ENCODE measurements around the gene TRNP1. TPM values are rescaled to one million over a fixed set of nuclear protein-coding genes. Genes with fewer than 3 reads are reported as not detected.

Gene TRNP1
- polyA plus RNA-seq, 2 donors = 84.9 to 158 TPM

DNA sequence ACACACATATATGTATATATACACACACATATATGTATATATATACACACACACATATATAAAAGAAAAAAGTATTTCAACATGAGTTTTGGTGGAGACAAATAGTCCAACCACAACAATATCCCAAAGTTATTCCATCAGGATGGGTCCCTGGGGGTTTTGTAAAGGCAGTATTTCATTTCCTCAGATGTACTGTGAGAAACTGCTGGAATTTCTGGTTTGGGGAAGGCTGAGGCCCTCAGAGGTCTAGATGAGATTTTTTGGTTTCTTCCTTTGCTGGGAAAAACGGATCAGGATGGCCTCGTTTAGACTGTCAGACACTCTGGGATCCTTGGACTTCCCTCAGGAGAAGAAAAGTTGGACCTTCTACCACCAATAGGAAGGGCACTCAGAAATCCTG lies 55.6 kb downstream of the TRNP1 start:
- no peak overlapping the region for H3K27ac ChIP-seq (ENCODE audit: low read depth in 2 of 2, low read length in 1 of 2)
- WGBS, 2 donors = 72 to 76% methylated on average over 2 of the region's 2 CpGs
- H3K4me1 ChIP-seq (ENCODE audit: control insufficient read depth in 2 of 2, insufficient read depth in 2 of 2, low read length in 1 of 2) = peaks cover 2 to 3% of the 10 kb centered on the region in 2 donors
- no peak overlapping the region for H3K4me3 ChIP-seq (ENCODE audit: low read depth in 1 of 2, low read length in 2 of 2)
- H3K27me3 ChIP-seq (ENCODE audit: control insufficient read depth in 1 of 2, insufficient read depth in 2 of 2, low read length in 2 of 2) = no peaks in the 10 kb centered on the region
- no peaks in the 10 kb centered on the region for H3K9me3 ChIP-seq (ENCODE audit: control insufficient read depth in 2 of 2, insufficient read depth in 1 of 2, low read depth in 1 of 2, low read length in 1 of 2)
- no peaks in the 10 kb centered on the region for H3K36me3 ChIP-seq (ENCODE audit: control insufficient read depth in 2 of 2, insufficient read depth in 2 of 2, low read length in 1 of 2)

DNA sequence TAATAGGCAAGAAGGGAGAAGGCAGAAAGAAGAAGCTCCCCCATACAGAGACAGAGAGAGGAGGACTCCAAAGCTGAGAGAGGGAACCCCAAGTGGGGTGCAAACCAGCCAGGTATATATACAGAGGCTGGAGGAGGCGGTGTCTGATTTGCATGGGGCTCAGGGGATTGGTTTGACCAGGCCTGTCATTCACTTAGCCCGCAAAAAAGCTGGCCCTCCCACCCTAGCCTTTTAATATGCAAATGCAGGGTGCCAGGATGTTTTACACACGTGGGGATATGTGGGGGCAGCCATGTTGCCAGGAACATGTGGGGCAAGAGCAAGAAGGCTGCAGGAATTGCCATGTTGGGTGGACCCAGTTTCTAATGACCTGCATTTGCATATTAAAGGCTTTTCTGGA lies 56.1 kb downstream of the TRNP1 start:
- Histone ChIP-seq H3K9me3 (ENCODE audit: control insufficient read depth in 2 of 2, insufficient read depth in 1 of 2, low read depth in 1 of 2, low read length in 1 of 2) (no peaks in the 10 kb centered on the region), H3K27me3 (ENCODE audit: control insufficient read depth in 1 of 2, insufficient read depth in 2 of 2, low read length in 2 of 2) (no peaks in the 10 kb centered on the region), H3K4me3 (ENCODE audit: low read depth in 1 of 2, low read length in 2 of 2) (no peak overlapping the region), H3K27ac (ENCODE audit: low read depth in 2 of 2, low read length in 1 of 2) (no peak overlapping the region), H3K36me3 (ENCODE audit: control insufficient read depth in 2 of 2, insufficient read depth in 2 of 2, low read length in 1 of 2) (no peaks in the 10 kb centered on the region), H3K4me1 (ENCODE audit: control insufficient read depth in 2 of 2, insufficient read depth in 2 of 2, low read length in 1 of 2) (peaks cover 2 to 3% of the 10 kb centered on the region in 2 donors)
- WGBS, 2 donors = 65 to 69% methylated on average over 3 of the region's 3 CpGs

Other genes with a start within 250 kb of the TRNP1 start
- 1 to 10 TPM; 5.1 to 7.1 TPM for gene PIGV, start 205.7 kb upstream of the TRNP1 start, polyA plus RNA-seq
- gene ZDHHC18, start 167.0 kb upstream of the TRNP1 start, polyA plus RNA-seq = 10 to 100 TPM; 14.4 to 15.0 TPM
- gene SFN, start 130.5 kb upstream of the TRNP1 start, polyA plus RNA-seq = 1,000 to 10,000 TPM; 1,075 to 2,440 TPM
- gene GPN2, start 103.4 kb upstream of the TRNP1 start, polyA plus RNA-seq = 10 to 100 TPM; 10.4 to 16.4 TPM
- 1 to 10 TPM; 6.9 to 7.0 TPM for gene GPATCH3, start 93.2 kb upstream of the TRNP1 start, polyA plus RNA-seq
- gene NR0B2, start 79.7 kb upstream of the TRNP1 start, polyA plus RNA-seq = not detected
- 10 to 100 TPM; 25.5 to 42.1 TPM for gene NUDC, start 71.9 kb upstream of the TRNP1 start, polyA plus RNA-seq
- gene KDF1, start 33.2 kb upstream of the TRNP1 start, polyA plus RNA-seq = 10 to 100 TPM; 12.7 to 17.5 TPM
- 10 to 100 TPM; 79.2 to 84.3 TPM for gene TENT5B, start 19.2 kb downstream of the TRNP1 start, polyA plus RNA-seq
- gene SLC9A1, start 161.4 kb downstream of the TRNP1 start, polyA plus RNA-seq = 10 to 100 TPM in 1 of 2 donors, 1 to 10 TPM in 1; 9.1 to 16.1 TPM
- gene WDTC1, start 240.9 kb downstream of the TRNP1 start, polyA plus RNA-seq = 1 to 10 TPM; 9.8 to 10.0 TPM

Data from esophagus (tissue), 2 donors.